A549 (cell line): ENCODE data around the gene CNTNAP5. TPM values are rescaled to one million over a fixed set of nuclear protein-coding genes. Genes with fewer than 3 reads are reported as not detected.

Experiments
- ATAC-seq, 2 experiments: fragments of 200-7000 bp in 1 of 2; fragments of >200 bp in 1 of 2; cut with Nextera tagmentation in 1 of 2; cut with Tn5 transposase in 1 of 2; 3 replicates each; pipeline versions ENCODE4 v1.8.0 to v1.9.1; 2018 to 2020; ENCODE audit warnings: mild to moderate bottlenecking in 1 of 2, moderate library complexity in 1 of 2
- CTCF ChIA-PET: fragments of 300-600 bp; sonication (Branson Sonifier 250); formaldehyde crosslinking; extraction: SDS; loops from one replicate; lab custom pipeline; 2021; ENCODE audit warnings: antibody characterized with exemption, inconsistent platforms; lab: Yijun Ruan, JAX
- POLR2A ChIA-PET: fragments of 350-600 bp; formaldehyde crosslinking; extraction: SDS; loops from one replicate; lab custom pipeline; 2021; ENCODE audit warnings: antibody characterized with exemption, inconsistent platforms; lab: Yijun Ruan, JAX
- DNase-seq, 2 experiments: peaks; one replicate each; pipeline versions ENCODE4 v3.0.0 to v3.0.0-alpha.2; 2011 to 2016; ENCODE audit warnings: low read depth in 1 of 2, low spot score in 1 of 2
- FAIRE-seq: peaks from 2 replicates; lab custom pipeline; 2011; peaks lifted over from hg19 to GRCh38; lab: Jason Lieb, UNC
- H3K27ac ChIP-seq, 2 experiments: fragments of >200 bp; sonication (Bioruptor Twin); formaldehyde crosslinking; 3 replicates each; pipeline ENCODE4 v1.5.1; 2016 to 2017
- H3K4me1 ChIP-seq: fragments of >200 bp; sonication (Bioruptor Twin); formaldehyde crosslinking; 3 replicates; pipeline ENCODE4 v1.6.1; 2016
- H3K4me2 ChIP-seq: fragments of >200 bp; sonication (Bioruptor Twin); formaldehyde crosslinking; 3 replicates; pipeline ENCODE4 v1.6.1; 2016
- H3K4me3 ChIP-seq: fragments of >200 bp; sonication (Bioruptor Twin); formaldehyde crosslinking; 3 replicates; pipeline ENCODE4 v1.5.1; 2016
- H3K9me3 ChIP-seq: fragments of >200 bp; sonication (Bioruptor Twin); formaldehyde crosslinking; 3 replicates; pipeline ENCODE4 v1.6.1; 2016
- ATOH8 ChIP-seq: fragments of 250-450 bp; sonication (Bioruptor Pico); IDR thresholded peaks from 2 replicates; pipeline ENCODE4 v1.5.0; 2020; ENCODE audit warnings: low read depth, mild to moderate bottlenecking, moderate library complexity
- BHLHE40 ChIP-seq: IDR thresholded peaks from 2 replicates; pipeline ENCODE4 v1.6.1; 2012; ENCODE audit warnings: low read depth, low read length, inconsistent platforms
- CEBPB ChIP-seq, 2 experiments: fragments of >200 bp in 1 of 2; sonication (Bioruptor Twin) in 1 of 2; formaldehyde crosslinking in 1 of 2; IDR thresholded peaks; 2 replicates each; pipeline ENCODE4 v1.6.1; 2012 to 2016
- CHD2 ChIP-seq: fragments of 150-350 bp; IDR thresholded peaks from 2 replicates; pipeline ENCODE4 v1.6.1; 2014; ENCODE audit warnings: low read length; ENCODE audit not compliant: partially characterized antibody
- E2F6 ChIP-seq: IDR thresholded peaks from 2 replicates; pipeline ENCODE4 v1.6.1; 2012; ENCODE audit warnings: low read depth, borderline replicate concordance
- ELK1 ChIP-seq: fragments of 150-350 bp; IDR thresholded peaks from 2 replicates; pipeline ENCODE4 v1.6.1; 2014; ENCODE audit warnings: low read depth, mild to moderate bottlenecking, low read length
- FOSB ChIP-seq: fragments of 250-450 bp; sonication (Bioruptor Pico); IDR thresholded peaks from 2 replicates; pipeline ENCODE4 v1.5.0; 2020; ENCODE audit warnings: mild to moderate bottlenecking, moderate library complexity
- HEYL ChIP-seq: fragments of 250-450 bp; sonication (Bioruptor Pico); IDR thresholded peaks from 2 replicates; pipeline ENCODE4 v1.8.0; 2021; ENCODE audit warnings: mild to moderate bottlenecking, moderate library complexity
- HOXB13 ChIP-seq: fragments of 250-450 bp; sonication (Bioruptor Pico); IDR thresholded peaks from 2 replicates; pipeline ENCODE4 v1.5.0; 2020; ENCODE audit warnings: low read depth, mild to moderate bottlenecking, moderate library complexity
- MYC ChIP-seq: IDR thresholded peaks from 2 replicates; pipeline ENCODE4 v1.6.1; 2012; ENCODE audit warnings: mild to moderate bottlenecking, inconsistent platforms, low read length, improper control_type of control experiment, borderline replicate concordance
- PHF8 ChIP-seq: fragments of 200-600 bp; sonication (generic); IDR thresholded peaks from 2 replicates; pipeline ENCODE4 v1.6.1; 2016; ENCODE audit warnings: low read depth, mild to moderate bottlenecking, antibody characterized with exemption, moderate library complexity, borderline replicate concordance
- POLR2AphosphoS2 ChIP-seq: conservative IDR thresholded peaks from 2 replicates; pipeline ENCODE4 v1.6.1; 2012; ENCODE audit warnings: low read length, improper control_type of control experiment, inconsistent platforms
- RARB ChIP-seq: fragments of 250-450 bp; sonication (Bioruptor Pico); IDR thresholded peaks from 2 replicates; pipeline ENCODE4 v1.8.0; 2021; ENCODE audit warnings: mild to moderate bottlenecking, moderate library complexity
- RFX5 ChIP-seq: fragments of 450-650 bp; IDR thresholded peaks from 2 replicates; pipeline ENCODE4 v1.7.1; 2014; ENCODE audit warnings: antibody characterized with exemption, mild to moderate bottlenecking, moderate library complexity
- RNF2 ChIP-seq: fragments of 200-600 bp; sonication (generic); IDR thresholded peaks from 2 replicates; pipeline ENCODE4 v1.6.1; 2016; ENCODE audit warnings: low read depth, mild to moderate bottlenecking, antibody characterized with exemption, moderate library complexity, borderline replicate concordance
- SMC3 ChIP-seq: fragments of >200 bp; sonication (Bioruptor Twin); formaldehyde crosslinking; IDR thresholded peaks from 3 replicates; pipeline ENCODE4 v1.6.1; 2018; ENCODE audit warnings: inconsistent platforms
- SREBF2 ChIP-seq: fragments of 450-650 bp; IDR thresholded peaks from 2 replicates; pipeline ENCODE4 v1.6.1; 2014; ENCODE audit warnings: mild to moderate bottlenecking, moderate library complexity
- TFCP2L1 ChIP-seq: fragments of 250-450 bp; sonication (Bioruptor Pico); IDR thresholded peaks from 2 replicates; pipeline ENCODE4 v1.5.0; 2021; ENCODE audit warnings: mild to moderate bottlenecking
- ZC3H11A ChIP-seq: fragments of 450-650 bp; IDR thresholded peaks from 2 replicates; pipeline ENCODE4 v1.6.1; 2014; ENCODE audit warnings: antibody characterized with exemption, mild to moderate bottlenecking
- ZFP36 ChIP-seq: fragments of 450-650 bp; IDR thresholded peaks from 2 replicates; pipeline ENCODE4 v1.6.1; 2014; ENCODE audit warnings: borderline replicate concordance; ENCODE audit not compliant: partially characterized antibody
- WGBS: methylation state at CpG from one replicate; pipeline ENCODE4 v1.1.6; 2017; ENCODE audit errors: missing lambda C conversion rate; 5-methylcytosine and 5-hydroxymethylcytosine counted together
- polyA plus RNA-seq, 4 experiments: library from polyadenylated mRNA; depleted of rRNA in 3 of 4; stranded (reverse); fragments of >200 nt; fragmentation: RNase III in 1 of 4; extraction: RNeasy Plus Mini Kit Qiagen cat#74134 plus additional on column Dnase treatment in 1 of 4; gene quantifications; 2 replicates in 3 of 4; 3 replicates in 1 of 4; pipeline ENCODE4 v1.2.3, GENCODE V29; 2011 to 2017
- TF ChIP-seq, protein P1 (sequence below): fragments of >200 bp; sonication (Bioruptor Twin); formaldehyde crosslinking; IDR thresholded peaks from 2 replicates; pipeline ENCODE4 v1.6.1; 2016
- TF ChIP-seq, protein P2 (sequence below): IDR thresholded peaks from 2 replicates; pipeline ENCODE4 v1.6.1; 2012

CNTNAP5 gene
- polyA plus RNA-seq, 2 of the 4 experiments (the other 2 are of a cell fraction) = not detected

GRCh38 chr2:124209441-124209840 is 184.4 kb downstream of the CNTNAP5 start:
- DNase-seq (no peak), FAIRE-seq (no peak), ATAC-seq (no peak)
- H3K27ac ChIP-seq = no peak overlapping the region
- 9% methylated on average over 4 of the region's 4 CpGs for WGBS
- POLR2A ChIA-PET = no interaction called here
- CTCF ChIA-PET = no interaction called here
- H3K4me1 ChIP-seq = no peaks in the 10 kb centered on the region
- TF ChIP-seq HEYL (CRISPR knock-in tag) = no peak
- no peak for TF ChIP-seq CHD2
- TF ChIP-seq MYC = no peak
- no peak for TF ChIP-seq E2F6
- no peak for TF ChIP-seq TFCP2L1 (CRISPR knock-in tag)
- no peak for TF ChIP-seq SMC3
- no peak for TF ChIP-seq CEBPB (IDR thresholded peaks at IDR 0.05)
- TF ChIP-seq ELK1 = no peak
- TF ChIP-seq SREBF2 = no peak
- no peaks in the 10 kb centered on the region for H3K9me3 ChIP-seq
- H3K4me3 ChIP-seq = no peak overlapping the region
- H3K4me2 ChIP-seq = no peak overlapping the region

GRCh38 chr2:124211461-124211860 is 186.4 kb downstream of the CNTNAP5 start:
- TF ChIP-seq POLR2AphosphoS2 = no peak
- no peak for TF ChIP-seq RARB (CRISPR knock-in tag)
- no peak for DNase-seq
- POLR2A ChIA-PET = no interaction called here
- WGBS = 0% methylated on average over 2 of the region's 2 CpGs
- no peak overlapping the region for H3K27ac ChIP-seq
- CTCF ChIA-PET = no interaction called here
- no peak overlapping the region for H3K4me3 ChIP-seq
- H3K4me1 ChIP-seq = no peaks in the 10 kb centered on the region
- FAIRE-seq = no peak
- ATAC-seq = no peak
- no peaks in the 10 kb centered on the region for H3K9me3 ChIP-seq
- no peak overlapping the region for H3K4me2 ChIP-seq

DNA sequence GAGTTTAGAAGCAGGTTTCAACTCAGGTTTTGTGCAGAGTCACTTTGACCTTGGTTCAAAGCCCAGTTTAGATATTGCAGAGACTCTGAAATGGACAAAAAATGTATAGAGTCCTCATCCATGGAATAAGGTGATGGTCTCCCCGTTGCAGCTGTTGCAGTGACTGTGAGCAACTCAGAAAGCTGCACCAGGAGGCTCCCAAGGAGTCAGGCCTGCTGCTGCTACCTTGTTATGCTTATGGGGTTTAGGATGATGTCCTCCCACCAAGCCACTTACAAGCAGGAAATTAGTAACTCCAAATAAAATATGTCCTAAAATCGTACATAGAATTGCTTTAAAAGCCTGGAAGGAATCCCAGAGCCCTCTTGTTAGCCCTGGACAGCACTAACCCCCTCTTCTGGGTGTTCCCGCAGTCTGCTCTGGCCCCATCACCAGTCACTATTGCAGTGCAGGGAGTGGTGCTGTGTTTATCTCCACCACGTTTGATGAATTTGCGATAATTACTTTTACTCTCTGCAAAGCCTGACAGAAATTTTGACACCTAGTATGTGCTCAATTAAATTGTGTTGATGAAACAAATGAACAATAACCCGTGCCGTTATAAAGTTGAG is 189.0 kb downstream of the CNTNAP5 start:
- Histone ChIP-seq H3K27ac (no peak overlapping the region), H3K4me2 (no peak overlapping the region), H3K9me3 (no peaks in the 10 kb centered on the region), H3K4me3 (no peak overlapping the region), H3K4me1 (no peaks in the 10 kb centered on the region)
- no peak for FAIRE-seq
- no peak for DNase-seq
- 1% methylated on average over 7 of the region's 7 CpGs for WGBS
- no peak for ATAC-seq
- CTCF ChIA-PET = no interaction called here
- TF ChIP-seq BHLHE40 (no peak), HOXB13 (no peak), CEBPB (IDR thresholded peaks at IDR 0.05) (no peak), RFX5 (no peak), ZFP36 (no peak), FOSB (CRISPR knock-in tag) (no peak), ZC3H11A (no peak), POLR2AphosphoS2 (no peak), RNF2 (no peak), ATOH8 (CRISPR knock-in tag) (no peak), PHF8 (no peak), ELK1 (no peak)
- TF ChIP-seq, protein P1, sequence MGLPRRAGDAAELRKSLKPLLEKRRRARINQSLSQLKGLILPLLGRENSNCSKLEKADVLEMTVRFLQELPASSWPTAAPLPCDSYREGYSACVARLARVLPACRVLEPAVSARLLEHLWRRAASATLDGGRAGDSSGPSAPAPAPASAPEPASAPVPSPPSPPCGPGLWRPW = no peak
- TF ChIP-seq, protein P2, sequence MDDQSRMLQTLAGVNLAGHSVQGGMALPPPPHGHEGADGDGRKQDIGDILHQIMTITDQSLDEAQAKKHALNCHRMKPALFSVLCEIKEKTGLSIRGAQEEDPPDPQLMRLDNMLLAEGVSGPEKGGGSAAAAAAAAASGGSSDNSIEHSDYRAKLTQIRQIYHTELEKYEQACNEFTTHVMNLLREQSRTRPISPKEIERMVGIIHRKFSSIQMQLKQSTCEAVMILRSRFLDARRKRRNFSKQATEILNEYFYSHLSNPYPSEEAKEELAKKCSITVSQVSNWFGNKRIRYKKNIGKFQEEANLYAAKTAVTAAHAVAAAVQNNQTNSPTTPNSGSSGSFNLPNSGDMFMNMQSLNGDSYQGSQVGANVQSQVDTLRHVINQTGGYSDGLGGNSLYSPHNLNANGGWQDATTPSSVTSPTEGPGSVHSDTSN = no peak
- POLR2A ChIA-PET = no interaction called here
